IPS-20b (cell line): ENCODE results near the gene UNC5B.
"Not testable (repeated sequence)": the region's sequence is repeated elsewhere in the genome, so short reads cannot be mapped to it uniquely, and the experiment has no call there.

ENCODE experiments used
- H3K27ac ChIP-seq: one replicate; pipeline ENCODE4 v1.5.1; 2013; ENCODE audit warnings: low read length
- H3K27me3 ChIP-seq: 2 replicates; pipeline ENCODE4 v1.6.1; 2013; ENCODE audit warnings: mild to moderate bottlenecking, low read length, inconsistent platforms; ENCODE audit not compliant: insufficient read depth
- H3K36me3 ChIP-seq: 2 replicates; pipeline ENCODE4 v1.6.1; 2013; ENCODE audit warnings: low read depth, mild to moderate bottlenecking, inconsistent platforms, low read length, moderate library complexity; ENCODE audit not compliant: insufficient read depth
- H3K4me1 ChIP-seq: 2 replicates; pipeline ENCODE4 v1.6.1; 2013; ENCODE audit warnings: mild to moderate bottlenecking, control low read depth, inconsistent platforms, low read length, moderate library complexity; ENCODE audit not compliant: insufficient read depth
- H3K4me3 ChIP-seq: 2 replicates; pipeline ENCODE4 v1.5.1; 2013; ENCODE audit warnings: mild to moderate bottlenecking, low read length, inconsistent platforms
- H3K9ac ChIP-seq: 2 replicates; pipeline ENCODE4 v1.6.1; 2013; ENCODE audit warnings: low read depth, mild to moderate bottlenecking, inconsistent platforms, low read length, moderate library complexity
- H3K9me3 ChIP-seq: 2 replicates; pipeline ENCODE4 v1.6.1; 2013; ENCODE audit warnings: mild to moderate bottlenecking, low read depth, low read length, inconsistent platforms; ENCODE audit not compliant: insufficient read depth

Gene UNC5B

GRCh38 chr10:71268247-71268691 is 55.9 kb downstream of the UNC5B start:
- Histone ChIP-seq H3K9ac (peak overlapping the region; percentile 55; the same call in 1 of the 2 replicates), H3K4me1 (peaks cover 28% of the 10 kb centered on the region), H3K27ac (peak overlapping the region; percentile 31), H3K9me3 (no peaks in the 10 kb centered on the region), H3K27me3 (no peaks in the 10 kb centered on the region), H3K4me3 (no peak overlapping the region), H3K36me3 (no peaks in the 10 kb centered on the region)

- no peak overlapping the region for H3K4me3 ChIP-seq
- H3K36me3 ChIP-seq = no peaks in the 10 kb centered on the region
- peaks cover 23% of the 10 kb centered on the region for H3K4me1 ChIP-seq
- H3K9me3 ChIP-seq = no peaks in the 10 kb centered on the region
- H3K27ac ChIP-seq = peak overlapping the region; percentile 31
- peak overlapping the region; percentile 55; the same call in 1 of the 2 replicates for H3K9ac ChIP-seq
- H3K27me3 ChIP-seq = no peaks in the 10 kb centered on the region
Measured at GRCh38 chr10:71268758-71269157, 56.4 kb downstream of the UNC5B start.

GRCh38 chr10:71269301-71270288 is 57.2 kb downstream of the UNC5B start:
- Histone ChIP-seq H3K4me1 (peaks cover 21% of the 10 kb centered on the region), H3K27ac (peak overlapping the region; percentile 78), H3K27me3 (no peaks in the 10 kb centered on the region), H3K9ac (peak overlapping the region; percentile 55; the same call in 1 of the 2 replicates), H3K4me3 (peak overlapping the region; percentile 60; the same call in 1 of the 2 replicates), H3K36me3 (no peaks in the 10 kb centered on the region), H3K9me3 (no peaks in the 10 kb centered on the region)

GRCh38 chr10:71270301-71271220 is 58.2 kb downstream of the UNC5B start:
- Histone ChIP-seq H3K36me3 (no peaks in the 10 kb centered on the region), H3K27ac (peak overlapping the region; percentile 16), H3K27me3 (no peaks in the 10 kb centered on the region), H3K9me3 (no peaks in the 10 kb centered on the region), H3K9ac (peak overlapping the region; percentile 43; the same call in 1 of the 2 replicates), H3K4me3 (peak overlapping the region; percentile 7; the same call in 1 of the 2 replicates), H3K4me1 (peaks cover 21% of the 10 kb centered on the region)

- H3K27ac ChIP-seq = no peak overlapping the region
- H3K4me3 ChIP-seq = no peak overlapping the region
- H3K9ac ChIP-seq = peak overlapping the region; percentile 43; the same call in 1 of the 2 replicates
- H3K27me3 ChIP-seq = no peaks in the 10 kb centered on the region
- no peaks in the 10 kb centered on the region for H3K36me3 ChIP-seq
- peaks cover 16% of the 10 kb centered on the region; the same call in 1 of the 2 replicates for H3K4me1 ChIP-seq
- no peaks in the 10 kb centered on the region for H3K9me3 ChIP-seq
Measured at GRCh38 chr10:71271662-71272055, 59.3 kb downstream of the UNC5B start.

- no peak overlapping the region for H3K27ac ChIP-seq
- H3K36me3 ChIP-seq = no peaks in the 10 kb centered on the region
- H3K4me3 ChIP-seq = no peak overlapping the region
- H3K4me1 ChIP-seq = peaks cover 16% of the 10 kb centered on the region; the same call in 1 of the 2 replicates
- no peaks in the 10 kb centered on the region for H3K9me3 ChIP-seq
- no peaks in the 10 kb centered on the region for H3K27me3 ChIP-seq
- H3K9ac ChIP-seq = no peak overlapping the region
Measured at GRCh38 chr10:71272056-71272771, 59.8 kb downstream of the UNC5B start.

- H3K9ac ChIP-seq, H3K36me3 ChIP-seq, H3K27me3 ChIP-seq, H3K9me3 ChIP-seq, H3K27ac ChIP-seq, H3K4me3 ChIP-seq: not testable (repeated sequence)
- H3K4me1 ChIP-seq = peaks cover 16% of the 10 kb centered on the region; the same call in 1 of the 2 replicates
Measured at GRCh38 chr10:71272974-71273373, 60.6 kb downstream of the UNC5B start.

GRCh38 chr10:71273506-71273905 is 61.1 kb downstream of the UNC5B start:
- Histone ChIP-seq H3K9ac (no peak overlapping the region), H3K9me3 (no peaks in the 10 kb centered on the region), H3K4me3 (no peak overlapping the region), H3K4me1 (peaks cover 20% of the 10 kb centered on the region; the same call in 1 of the 2 replicates), H3K27me3 (no peaks in the 10 kb centered on the region), H3K36me3 (no peaks in the 10 kb centered on the region), H3K27ac (no peak overlapping the region)

GRCh38 chr10:71274901-71275796 is 62.8 kb downstream of the UNC5B start:
- Histone ChIP-seq H3K4me3 (no peak overlapping the region), H3K9me3 (no peaks in the 10 kb centered on the region), H3K27ac (no peak overlapping the region), H3K27me3 (no peaks in the 10 kb centered on the region), H3K4me1 (peaks cover 11% of the 10 kb centered on the region; the same call in 1 of the 2 replicates), H3K36me3 (peaks cover 4% of the 10 kb centered on the region; the same call in 1 of the 2 replicates), H3K9ac (no peak overlapping the region)

GRCh38 chr10:71276873-71277272 is 64.5 kb downstream of the UNC5B start:
- Histone ChIP-seq H3K36me3 (peaks cover 8% of the 10 kb centered on the region; the same call in 1 of the 2 replicates), H3K9ac (no peak overlapping the region), H3K27me3 (no peaks in the 10 kb centered on the region), H3K27ac (no peak overlapping the region), H3K4me1 (peaks cover 7% of the 10 kb centered on the region; the same call in 1 of the 2 replicates), H3K4me3 (no peak overlapping the region), H3K9me3 (no peaks in the 10 kb centered on the region)
